Activated naive CD4-positive, alpha-beta T cell treated with anti-CD3 and anti-CD28 coated beads, Interleukin-2, amount 50 U/mL, for 24 hours (primary cell): Measurements from ENCODE around the gene GRIP1.
"Not testable (repeated sequence)": the region's sequence is repeated elsewhere in the genome, so short reads cannot be mapped to it uniquely, and the experiment has no call there.

Experiments
- H3K27ac Mint-ChIP-seq: one replicate; pipeline ENCODE4 v1.8.0; 2021; ENCODE audit warnings: mild to moderate bottlenecking, mixed read lengths
- H3K27me3 Mint-ChIP-seq: one replicate; pipeline ENCODE4 v1.8.0; 2021; ENCODE audit warnings: mixed read lengths
- H3K36me3 Mint-ChIP-seq: one replicate; pipeline ENCODE4 v1.8.0; 2021; ENCODE audit warnings: mixed read lengths
- H3K4me1 Mint-ChIP-seq: one replicate; pipeline ENCODE4 v1.8.0; 2021; ENCODE audit warnings: mixed read lengths
- H3K4me3 Mint-ChIP-seq: one replicate; pipeline ENCODE4 v1.8.0; 2021; ENCODE audit warnings: mild to moderate bottlenecking, mixed read lengths
- H3K9me3 Mint-ChIP-seq: one replicate; pipeline ENCODE4 v1.8.0; 2021; ENCODE audit warnings: mixed read lengths

Gene GRIP1

GRCh38 chr12:66320996-66321395 is 357.9 kb downstream of the GRIP1 start:
- Mint-ChIP-seq H3K36me3 (peaks cover 22% of the 10 kb centered on the region), H3K4me1 (peaks cover 80% of the 10 kb centered on the region), H3K27me3 (no peaks in the 10 kb centered on the region), H3K4me3 (no peak overlapping the region), H3K9me3 (no peaks in the 10 kb centered on the region), H3K27ac (peak overlapping the region; percentile 48)

- Mint-ChIP-seq H3K27ac (peak overlapping the region; percentile 55), H3K4me1 (peaks cover 82% of the 10 kb centered on the region), H3K4me3 (no peak overlapping the region), H3K36me3 (peaks cover 16% of the 10 kb centered on the region), H3K9me3 (no peaks in the 10 kb centered on the region), H3K27me3 (no peaks in the 10 kb centered on the region)
These were observed 359.5 kb downstream of the GRIP1 start for GRCh38 chr12:66319266-66319954.

GRCh38 chr12:66314278-66314677 is 364.6 kb downstream of the GRIP1 start:
- H3K36me3 Mint-ChIP-seq = peaks cover 26% of the 10 kb centered on the region
- H3K4me3 Mint-ChIP-seq = peak overlapping the region; percentile 49
- H3K27me3 Mint-ChIP-seq = no peaks in the 10 kb centered on the region
- peaks cover 6% of the 10 kb centered on the region for H3K9me3 Mint-ChIP-seq
- peaks cover 92% of the 10 kb centered on the region for H3K4me1 Mint-ChIP-seq
- no peak overlapping the region for H3K27ac Mint-ChIP-seq

- Mint-ChIP-seq H3K9me3 (peaks cover 6% of the 10 kb centered on the region), H3K27ac (peak overlapping the region; percentile 8), H3K27me3 (no peaks in the 10 kb centered on the region), H3K4me1 (peaks cover 91% of the 10 kb centered on the region), H3K36me3 (peaks cover 32% of the 10 kb centered on the region), H3K4me3 (peak overlapping the region; percentile 76)
These were observed 366.7 kb downstream of the GRIP1 start for GRCh38 chr12:66312189-66312588.

GRCh38 chr12:66309606-66310005 is 369.3 kb downstream of the GRIP1 start:
- Mint-ChIP-seq H3K27me3 (no peaks in the 10 kb centered on the region), H3K4me3 (peak overlapping the region; percentile 47), H3K36me3 (peaks cover 42% of the 10 kb centered on the region), H3K27ac (peak overlapping the region; percentile 82), H3K9me3 (peaks cover 6% of the 10 kb centered on the region), H3K4me1 (peaks cover 96% of the 10 kb centered on the region)

- H3K9me3 Mint-ChIP-seq = no peaks in the 10 kb centered on the region
- H3K4me3 Mint-ChIP-seq = peak overlapping the region; percentile 99
- H3K4me1 Mint-ChIP-seq = peaks cover 75% of the 10 kb centered on the region
- H3K27me3 Mint-ChIP-seq = no peaks in the 10 kb centered on the region
- H3K27ac Mint-ChIP-seq = peak overlapping the region; percentile 93
- H3K36me3 Mint-ChIP-seq = peaks cover 22% of the 10 kb centered on the region
These were observed 374.5 kb downstream of the GRIP1 start for GRCh38 chr12:66304296-66304900.

- peaks cover 18% of the 10 kb centered on the region for H3K36me3 Mint-ChIP-seq
- H3K4me1 Mint-ChIP-seq = peaks cover 67% of the 10 kb centered on the region
- not testable (repeated sequence) for H3K9me3 Mint-ChIP-seq, H3K27me3 Mint-ChIP-seq
- H3K4me3 Mint-ChIP-seq = peak overlapping the region; percentile 99
- peak overlapping the region; percentile 93 for H3K27ac Mint-ChIP-seq
These were observed 375.5 kb downstream of the GRIP1 start for GRCh38 chr12:66303316-66303804.

GRCh38 chr12:66302827-66303169 is 376.1 kb downstream of the GRIP1 start:
- H3K36me3 Mint-ChIP-seq = peaks cover 15% of the 10 kb centered on the region
- peak overlapping the region; percentile 99 for H3K27ac Mint-ChIP-seq
- no peaks in the 10 kb centered on the region for H3K9me3 Mint-ChIP-seq
- peaks cover 61% of the 10 kb centered on the region for H3K4me1 Mint-ChIP-seq
- H3K27me3 Mint-ChIP-seq = no peaks in the 10 kb centered on the region
- H3K4me3 Mint-ChIP-seq = peak overlapping the region; percentile 99

GRCh38 chr12:66301944-66302826 is 376.7 kb downstream of the GRIP1 start, which contains the start of gene HELB:
Gene HELB (plus strand): TSS chr12:66302493. CDS start chr12:66302604, 111 bp downstream.
- Mint-ChIP-seq H3K9me3 (no peaks in the 10 kb centered on the region), H3K4me3 (peak within 1 kb of the TSS; percentile 99), H3K27ac (peak within 1 kb of the TSS; percentile 99), H3K36me3 (peaks cover 14% of the 10 kb centered on the region), H3K4me1 (peaks cover 60% of the 10 kb centered on the region), H3K27me3 (no peaks in the 10 kb centered on the region)

- no peaks in the 10 kb centered on the region for H3K27me3 Mint-ChIP-seq
- no peak overlapping the region for H3K27ac Mint-ChIP-seq
- no peak overlapping the region for H3K4me3 Mint-ChIP-seq
- H3K9me3 Mint-ChIP-seq = no peaks in the 10 kb centered on the region
- H3K4me1 Mint-ChIP-seq = peaks cover 47% of the 10 kb centered on the region
- H3K36me3 Mint-ChIP-seq = no peaks in the 10 kb centered on the region
These were observed 381.0 kb downstream of the GRIP1 start for GRCh38 chr12:66297923-66298322.
